ENCODE results near the gene VASN. TPM values are rescaled to one million over a fixed set of nuclear protein-coding genes. Genes with fewer than 3 reads are reported as not detected.
"Not testable (repeated sequence)": the region's sequence is repeated elsewhere in the genome, so short reads cannot be mapped to it uniquely, and the experiment has no call there.

The VASN gene
- total RNA-seq, 1 donor from 2014 or later, result 0.16 TPM

DNA sequence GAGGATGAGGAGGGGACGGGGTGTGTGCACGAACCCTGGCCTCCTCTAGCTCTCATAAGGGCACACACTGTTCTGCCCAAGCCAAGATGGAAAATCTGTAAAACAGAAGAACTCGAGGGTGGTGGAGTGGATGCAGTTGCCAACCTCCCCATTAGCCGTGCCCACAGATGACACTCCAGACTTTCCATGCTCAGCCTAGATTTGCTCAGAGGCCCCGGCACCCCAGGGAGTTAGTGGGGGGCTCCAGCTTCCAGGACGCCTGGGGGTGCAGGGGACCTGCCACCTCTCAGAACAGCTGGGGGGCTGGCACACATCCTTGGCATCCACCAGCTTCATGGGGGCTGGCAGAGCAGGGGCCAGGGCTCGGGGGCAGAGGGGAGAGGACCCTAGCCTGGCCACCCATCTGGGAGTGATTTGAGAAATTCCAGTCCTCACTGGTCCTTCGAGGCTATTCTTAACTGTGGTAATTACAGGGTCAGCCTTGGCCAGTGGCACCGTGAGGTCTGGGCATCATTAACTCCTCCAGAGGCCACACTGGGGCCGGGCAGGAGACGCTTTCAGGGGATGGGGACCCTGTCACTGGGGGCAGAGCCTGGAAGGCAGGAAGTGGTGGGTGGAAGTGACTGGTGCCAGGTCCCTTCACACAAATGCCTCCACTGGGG, 14.3 kb downstream of the VASN start:
- intact Hi-C loops (cut with micrococcal nuclease), result no loop called here
- DNase-seq, result no peak
- H3K4me1 Mint-ChIP-seq, result no peaks in the 10 kb centered on the region
- H3K36me3 Mint-ChIP-seq (ENCODE audit: low read depth), result peaks cover 19% of the 10 kb centered on the region
- H3K27ac Mint-ChIP-seq, result no peak overlapping the region
- H3K9me3 Mint-ChIP-seq, result no peaks in the 10 kb centered on the region
- no peaks in the 10 kb centered on the region for H3K27me3 Mint-ChIP-seq
- H3K4me3 Mint-ChIP-seq, result no peak overlapping the region

DNA sequence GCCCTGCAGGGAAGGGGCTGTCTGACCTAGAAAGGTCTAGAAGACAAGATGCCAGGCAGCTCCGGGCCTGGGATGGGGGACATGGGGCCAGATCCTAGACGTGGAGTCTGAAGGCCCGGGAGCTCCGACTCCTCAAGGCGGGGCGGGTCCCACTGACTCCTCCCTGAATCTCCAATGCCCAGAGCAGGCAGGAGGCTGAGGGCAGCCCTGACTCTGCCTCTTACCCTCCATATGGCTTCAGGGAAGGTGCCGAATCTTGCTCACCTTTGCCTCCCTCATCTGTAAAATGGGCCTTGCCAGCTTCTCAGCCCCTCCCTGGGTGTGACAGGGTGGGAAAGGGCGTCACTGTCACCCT, 14.8 kb downstream of the VASN start:
- intact Hi-C loops (cut with micrococcal nuclease), result no loop called here
- DNase-seq, result no peak
- Mint-ChIP-seq H3K27ac (no peak overlapping the region), H3K4me3 (no peak overlapping the region), H3K36me3 (ENCODE audit: low read depth) (peaks cover 19% of the 10 kb centered on the region), H3K4me1 (no peaks in the 10 kb centered on the region), H3K27me3 (no peaks in the 10 kb centered on the region), H3K9me3 (no peaks in the 10 kb centered on the region)

DNA sequence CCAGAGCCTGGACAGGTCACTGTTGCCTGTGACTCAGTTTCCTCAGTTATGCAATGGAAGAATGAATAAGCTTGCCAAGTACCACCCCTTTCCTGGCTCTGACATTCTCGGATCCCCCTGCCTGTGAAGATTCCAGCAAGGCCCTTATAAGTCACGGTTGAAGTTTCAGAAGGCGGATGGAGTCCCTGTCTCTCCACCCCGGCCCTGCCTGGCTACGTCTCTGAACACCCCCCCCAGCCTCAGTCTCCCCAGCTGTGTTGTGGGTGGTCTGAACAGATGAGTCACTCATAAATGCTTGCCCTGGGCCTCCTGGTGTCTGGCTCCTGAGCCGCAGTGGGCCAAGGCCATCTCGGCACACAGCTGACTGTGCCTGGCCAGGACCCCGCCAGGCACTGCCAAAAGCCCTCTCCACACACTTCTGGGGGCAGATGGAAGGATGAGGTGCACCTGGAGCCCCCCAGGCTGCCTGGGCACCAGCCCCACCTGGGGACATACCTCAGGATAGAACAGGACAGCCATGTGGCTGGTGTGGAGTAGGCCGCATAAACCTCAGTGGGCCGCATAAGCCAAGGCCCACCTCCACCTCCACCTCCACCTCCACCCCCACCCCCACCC, 15.4 kb downstream of the VASN start:
- H3K4me3 Mint-ChIP-seq, result no peak overlapping the region
- no peak for DNase-seq
- H3K36me3 Mint-ChIP-seq (ENCODE audit: low read depth), result peaks cover 19% of the 10 kb centered on the region
- no peaks in the 10 kb centered on the region for H3K9me3 Mint-ChIP-seq
- H3K27me3 Mint-ChIP-seq, result no peaks in the 10 kb centered on the region
- intact Hi-C loops (cut with micrococcal nuclease), result no loop called here
- H3K27ac Mint-ChIP-seq, result no peak overlapping the region
- no peaks in the 10 kb centered on the region for H3K4me1 Mint-ChIP-seq

DNA sequence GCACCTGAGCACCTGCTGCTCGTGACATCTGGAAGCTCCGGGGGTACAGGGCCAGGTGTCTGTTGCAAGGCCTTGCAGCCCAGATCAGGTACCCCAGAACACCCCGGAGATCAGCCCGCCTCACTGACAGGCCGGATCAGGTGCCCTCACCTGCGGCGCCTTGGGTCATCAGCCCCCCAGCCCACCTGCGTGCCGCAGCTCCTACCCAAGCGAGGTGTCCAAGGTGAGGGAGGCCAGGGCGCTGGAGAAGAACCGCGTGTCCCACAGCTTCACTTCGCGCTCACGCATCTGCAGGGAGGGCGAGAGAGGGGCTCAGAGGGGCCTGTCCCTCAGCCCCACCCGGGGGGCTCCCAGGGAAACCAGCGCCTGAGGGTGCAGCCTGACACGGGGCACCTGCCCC, 16.1 kb downstream of the VASN start:
- H3K4me3 Mint-ChIP-seq, result no peak overlapping the region
- intact Hi-C loops (cut with micrococcal nuclease), result no loop called here
- peaks cover 19% of the 10 kb centered on the region for H3K36me3 Mint-ChIP-seq (ENCODE audit: low read depth)
- H3K4me1 Mint-ChIP-seq, result no peaks in the 10 kb centered on the region
- H3K9me3 Mint-ChIP-seq, result no peaks in the 10 kb centered on the region
- H3K27me3 Mint-ChIP-seq, result no peaks in the 10 kb centered on the region
- no peak for DNase-seq
- H3K27ac Mint-ChIP-seq, result no peak overlapping the region

DNA sequence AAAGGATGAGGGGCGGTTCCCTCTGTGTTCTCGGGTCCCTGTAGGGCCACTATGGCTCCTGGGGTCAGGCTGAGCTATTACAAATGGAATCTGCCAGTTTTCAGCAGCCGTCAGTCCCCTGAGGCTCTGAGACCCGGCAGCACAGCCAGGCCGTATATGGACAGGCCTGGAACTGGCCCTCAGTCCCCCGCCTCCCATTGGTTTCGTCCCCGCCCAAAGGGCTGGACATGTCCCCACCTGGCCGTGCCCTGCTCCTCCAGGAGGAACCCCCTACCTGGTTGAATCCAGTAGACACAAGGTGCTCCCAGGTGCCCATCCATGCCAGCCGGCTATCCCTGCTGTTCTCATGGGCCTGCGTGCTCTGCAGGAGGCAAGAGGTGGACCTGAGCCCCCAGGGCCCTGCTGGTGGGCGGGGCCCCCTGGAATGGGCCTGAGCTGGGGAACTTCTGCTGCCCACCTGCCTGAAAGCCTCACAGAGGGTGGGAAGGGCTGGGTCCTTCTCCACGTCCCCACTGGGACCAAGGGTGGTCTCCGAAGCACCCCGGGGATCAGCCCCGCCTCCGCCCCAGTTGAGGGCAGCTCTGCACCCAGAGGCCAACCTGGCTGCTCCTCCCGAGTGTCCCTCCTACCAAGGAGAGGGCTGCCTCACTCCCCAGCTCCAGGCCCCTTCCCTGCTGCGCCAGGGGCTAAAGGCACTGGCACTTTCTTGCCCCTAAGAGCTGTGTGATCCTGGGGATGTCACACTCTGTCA, 16.8 kb downstream of the VASN start:
- no peaks in the 10 kb centered on the region for H3K9me3 Mint-ChIP-seq
- H3K27me3 Mint-ChIP-seq, result no peaks in the 10 kb centered on the region
- DNase-seq, result no peak
- H3K4me1 Mint-ChIP-seq, result no peaks in the 10 kb centered on the region
- H3K27ac Mint-ChIP-seq, result no peak overlapping the region
- no peak overlapping the region for H3K4me3 Mint-ChIP-seq
- intact Hi-C loops (cut with micrococcal nuclease), result no loop called here
- peaks cover 21% of the 10 kb centered on the region for H3K36me3 Mint-ChIP-seq (ENCODE audit: low read depth)

DNA sequence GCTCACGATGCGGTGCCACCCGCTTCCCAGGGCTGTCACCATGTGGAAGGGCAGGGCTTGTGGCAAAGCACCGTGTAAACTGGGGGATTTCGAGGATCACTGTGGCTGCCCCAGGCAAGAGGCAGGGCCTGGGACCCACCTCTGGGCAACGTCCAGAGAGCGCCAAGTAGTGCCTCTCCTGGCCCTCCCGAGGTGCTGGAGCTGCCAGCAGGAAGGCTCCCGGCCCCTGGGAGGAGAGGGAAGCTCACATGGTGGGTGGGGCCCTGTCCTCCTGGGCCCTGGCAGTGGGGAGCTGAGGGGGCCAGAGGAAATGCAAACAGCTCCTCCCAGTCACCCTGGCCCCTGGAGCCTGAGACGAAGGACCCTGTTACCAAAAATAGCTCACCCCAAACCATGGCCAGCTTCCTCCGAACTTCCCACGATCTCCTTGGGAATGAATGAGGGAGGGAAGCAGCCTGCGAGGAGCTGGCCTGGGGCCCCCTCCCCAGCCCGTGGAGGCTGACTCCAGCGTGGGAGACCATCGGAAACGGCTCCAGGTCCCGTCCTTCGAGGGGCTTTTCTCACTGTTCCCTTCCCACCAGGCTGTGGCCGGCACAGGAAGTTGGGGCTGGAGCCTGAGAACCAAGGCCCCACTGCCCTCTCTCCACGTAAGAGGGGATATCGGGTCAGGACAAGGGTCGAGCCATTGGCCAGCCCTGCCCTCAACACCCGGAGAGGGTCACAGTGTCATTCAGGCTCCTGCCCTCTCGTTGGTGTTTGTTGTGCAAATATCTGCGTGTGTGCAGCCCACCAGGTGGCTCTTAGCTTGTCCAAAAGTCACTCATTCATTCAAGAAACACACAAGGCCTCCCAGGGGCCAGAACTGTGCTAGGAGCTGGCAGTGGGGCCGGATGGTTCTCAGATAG, 17.7 kb downstream of the VASN start:
- peaks cover 22% of the 10 kb centered on the region for H3K36me3 Mint-ChIP-seq (ENCODE audit: low read depth)

DNA sequence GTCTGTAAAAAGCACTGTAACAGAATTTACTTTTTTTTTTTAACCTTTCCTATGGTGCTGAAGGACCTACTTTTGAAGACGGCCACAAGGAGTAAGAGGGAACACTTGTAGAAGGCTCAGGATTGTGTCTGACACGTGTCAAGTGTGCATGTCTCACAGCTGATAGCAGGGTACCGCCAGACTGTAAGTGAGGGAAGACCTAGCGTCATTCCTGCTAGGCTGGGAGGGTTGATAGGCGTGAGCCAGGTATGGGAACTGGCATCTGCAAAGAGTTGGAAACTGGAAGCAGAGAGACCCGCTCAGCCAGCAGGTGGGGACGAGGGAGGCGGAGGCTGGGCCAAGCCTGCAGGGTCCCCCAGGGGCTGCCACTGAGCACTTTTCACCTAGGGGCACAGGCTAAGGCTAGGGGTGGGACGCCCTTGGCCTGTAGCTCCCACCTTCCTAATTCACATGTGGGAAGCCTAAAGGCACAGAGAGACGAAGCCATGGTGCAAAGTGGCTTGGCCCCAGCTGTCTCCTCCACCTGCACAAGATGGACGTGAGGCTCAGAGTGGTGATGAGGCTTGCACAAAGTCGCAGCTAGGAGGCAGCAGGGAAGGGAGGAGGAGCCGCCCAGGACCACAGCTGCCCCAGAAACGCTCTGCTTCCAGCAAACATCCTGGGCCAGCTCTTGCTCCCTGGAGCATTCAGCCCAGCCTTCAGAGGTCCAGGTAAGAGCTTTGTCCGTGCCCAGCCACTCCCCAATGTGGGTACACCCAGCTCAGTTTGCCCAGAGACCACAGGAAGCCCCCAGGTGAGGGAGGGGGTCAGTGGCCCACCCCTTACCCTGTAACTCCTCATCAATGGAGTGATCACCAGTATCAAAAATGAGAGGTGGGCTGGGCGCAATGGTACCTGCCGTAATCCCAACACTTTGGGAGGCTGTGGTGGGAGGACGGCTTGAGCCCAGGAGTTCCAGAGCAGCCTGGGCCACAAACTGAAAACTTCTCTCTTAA, 18.9 kb downstream of the VASN start:
- no peaks in the 10 kb centered on the region for H3K4me1 Mint-ChIP-seq
- peaks cover 24% of the 10 kb centered on the region for H3K36me3 Mint-ChIP-seq (ENCODE audit: low read depth)
- H3K27ac Mint-ChIP-seq, result no peak overlapping the region
- no peaks in the 10 kb centered on the region for H3K9me3 Mint-ChIP-seq
- no peaks in the 10 kb centered on the region for H3K27me3 Mint-ChIP-seq
- H3K4me3 Mint-ChIP-seq, result no peak overlapping the region
- intact Hi-C loops (cut with micrococcal nuclease), result no loop called here
- no peak for DNase-seq

More for the DNA sequence above, 17.7 kb downstream of the VASN start:
- Mint-ChIP-seq H3K9me3 (no peaks in the 10 kb centered on the region), H3K27me3 (no peaks in the 10 kb centered on the region), H3K4me1 (no peaks in the 10 kb centered on the region), H3K27ac (no peak overlapping the region), H3K4me3 (no peak overlapping the region)
- no peak for DNase-seq
- intact Hi-C loops (cut with micrococcal nuclease), result no loop called here

DNA sequence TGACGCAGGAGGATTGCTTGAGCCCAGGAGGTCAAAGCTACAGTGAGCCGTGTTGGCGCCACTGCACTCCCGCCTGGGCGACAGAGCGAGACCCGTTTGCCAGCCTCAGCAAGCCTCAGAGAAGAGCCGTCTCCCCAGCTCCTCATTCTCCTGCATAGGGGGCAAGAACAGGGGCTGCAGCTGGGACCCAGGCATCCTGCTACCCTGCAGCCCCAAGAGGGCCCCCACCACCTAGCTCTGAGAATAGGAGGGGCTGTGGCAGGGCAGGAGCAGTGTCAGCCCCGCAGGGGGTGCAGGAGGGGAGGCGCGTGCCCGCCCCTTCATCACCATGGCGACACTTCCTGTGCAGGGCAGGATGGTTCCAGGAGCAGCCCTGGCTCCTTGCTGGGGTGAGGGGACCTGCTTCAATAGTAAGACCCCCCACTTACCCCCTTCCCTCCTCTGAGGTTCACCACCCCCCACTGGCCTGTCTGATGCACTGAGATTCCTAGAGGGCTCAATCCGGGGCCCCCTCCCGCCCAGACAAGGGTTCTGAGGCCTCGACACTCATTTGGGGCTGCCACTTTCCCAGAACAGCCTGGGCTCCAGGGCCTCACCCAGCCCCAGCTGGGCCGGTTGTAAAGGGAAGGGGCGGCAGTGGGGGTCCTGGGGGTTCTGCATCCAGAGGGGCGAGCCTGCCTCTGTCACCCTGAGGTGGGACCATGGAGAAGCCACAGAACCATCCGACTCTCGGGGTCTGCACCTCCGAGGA, 20.2 kb downstream of the VASN start:
- intact Hi-C loops (cut with micrococcal nuclease), result no loop called here
- Mint-ChIP-seq H3K27me3 (no peaks in the 10 kb centered on the region), H3K27ac (no peak overlapping the region), H3K36me3 (ENCODE audit: low read depth) (peaks cover 28% of the 10 kb centered on the region), H3K4me1 (no peaks in the 10 kb centered on the region), H3K4me3 (no peak overlapping the region), H3K9me3 (no peaks in the 10 kb centered on the region)
- DNase-seq, result no peak

DNA sequence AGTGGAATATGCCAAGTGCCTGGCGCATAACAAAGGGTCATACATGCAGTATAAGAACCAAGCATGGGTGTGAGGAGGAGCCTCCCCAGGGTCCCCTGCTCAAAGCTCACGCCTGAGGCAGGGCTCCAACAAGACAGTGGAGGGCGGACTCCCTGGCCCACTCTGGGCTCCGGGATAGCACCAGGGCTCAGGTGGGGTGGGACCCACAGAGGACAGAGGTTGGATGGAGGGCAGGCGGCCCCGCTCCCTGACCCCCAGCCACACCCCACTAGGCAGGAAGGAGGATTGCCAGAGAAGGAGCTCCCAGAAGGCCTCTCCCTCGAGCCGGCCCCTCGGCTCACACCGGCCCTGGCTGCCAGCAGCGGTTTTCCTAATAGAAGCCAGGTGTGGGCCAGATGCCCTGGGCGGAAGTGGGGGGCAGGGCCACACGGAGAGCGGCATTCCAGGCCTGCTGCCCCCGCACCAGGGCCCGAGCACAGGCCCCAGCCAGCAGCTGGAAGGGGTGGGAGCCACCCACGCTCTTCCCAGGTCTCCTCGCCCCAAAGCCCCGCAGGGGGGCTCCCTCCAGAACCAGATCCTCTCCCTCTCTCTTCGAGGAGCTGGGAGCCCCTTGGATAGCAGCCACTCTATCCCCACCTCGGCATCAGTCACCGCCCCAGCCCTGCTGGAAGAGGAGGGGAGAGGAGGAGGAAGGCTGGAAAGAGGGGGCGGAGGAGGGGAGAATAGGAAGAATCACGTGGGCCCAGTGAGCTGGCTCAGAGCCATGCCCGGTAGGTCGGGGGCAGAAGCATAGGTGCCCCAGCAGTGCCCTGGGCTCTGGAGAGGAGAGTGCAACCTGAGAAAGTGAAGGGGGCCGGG, 21.0 kb downstream of the VASN start:
- peaks cover 27% of the 10 kb centered on the region for H3K36me3 Mint-ChIP-seq (ENCODE audit: low read depth)
- H3K9me3 Mint-ChIP-seq, result no peaks in the 10 kb centered on the region
- no peak for DNase-seq
- no peaks in the 10 kb centered on the region for H3K27me3 Mint-ChIP-seq
- H3K27ac Mint-ChIP-seq, result no peak overlapping the region
- intact Hi-C loops (cut with micrococcal nuclease), result no loop called here
- no peak overlapping the region for H3K4me3 Mint-ChIP-seq
- no peaks in the 10 kb centered on the region for H3K4me1 Mint-ChIP-seq

DNA sequence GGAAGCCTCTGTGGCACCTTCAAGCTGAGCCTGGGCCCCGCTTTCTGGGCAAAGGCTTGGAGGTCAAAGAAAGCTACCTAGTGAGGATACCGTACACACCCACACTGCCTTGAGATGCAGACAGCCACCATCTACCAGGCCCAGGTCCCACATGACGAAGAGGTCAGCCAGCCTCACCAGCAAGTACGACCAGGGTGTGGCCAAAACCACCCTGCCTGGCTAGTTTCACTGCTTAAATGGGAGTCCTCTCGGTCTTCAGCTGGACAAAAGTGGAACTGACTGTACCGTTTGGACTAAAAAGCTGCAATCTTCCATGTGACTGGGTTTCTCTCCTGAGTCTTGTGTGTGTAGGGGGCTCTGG, 21.6 kb downstream of the VASN start:
- Mint-ChIP-seq H3K4me1 (no peaks in the 10 kb centered on the region), H3K9me3 (no peaks in the 10 kb centered on the region), H3K27me3 (no peaks in the 10 kb centered on the region), H3K36me3 (ENCODE audit: low read depth) (peaks cover 27% of the 10 kb centered on the region), H3K4me3 (no peak overlapping the region), H3K27ac (no peak overlapping the region)
- no peak for DNase-seq
- intact Hi-C loops (cut with micrococcal nuclease), result no loop called here

DNA sequence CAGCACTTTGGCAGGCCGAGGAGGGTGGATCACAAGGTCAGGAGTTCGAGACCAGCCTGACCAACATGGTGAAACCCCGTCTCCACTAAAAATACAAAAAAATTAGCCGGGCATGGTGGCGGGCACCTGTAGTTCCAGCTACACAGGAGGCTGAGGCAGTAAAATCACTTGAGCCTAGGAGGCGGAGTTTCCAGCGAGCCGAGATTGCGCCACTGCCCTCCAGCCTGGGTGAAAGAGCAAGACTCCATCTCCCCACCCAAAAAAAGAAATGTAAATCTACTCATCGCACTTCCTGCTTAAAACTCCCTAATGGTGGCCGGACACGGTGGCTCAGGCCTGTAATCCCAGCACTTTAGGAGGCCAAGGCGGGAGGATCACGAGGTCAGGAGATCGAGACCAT, 22.2 kb downstream of the VASN start:
- H3K4me3 Mint-ChIP-seq; intact Hi-C loops (cut with micrococcal nuclease); DNase-seq; H3K9me3 Mint-ChIP-seq; H3K27ac Mint-ChIP-seq; H3K4me1 Mint-ChIP-seq; H3K27me3 Mint-ChIP-seq: not testable (repeated sequence)
- H3K36me3 Mint-ChIP-seq (ENCODE audit: low read depth), result peaks cover 25% of the 10 kb centered on the region
